MM.1S (cell line): ENCODE measurements around the gene SH3BP2.

Experiments
- DNase-seq: peaks from one replicate; pipeline ENCODE4 v3.0.0-alpha.2; 2015
- H2AFZ ChIP-seq: fragments of 300-600 bp; sonication (generic); 2 replicates; pipeline ENCODE4 v1.6.0; 2016; ENCODE audit warnings: antibody characterized with exemption, low read length
- H3F3A ChIP-seq: fragments of 300-600 bp; sonication (generic); 2 replicates; pipeline ENCODE4 v1.6.1; 2016; ENCODE audit warnings: mild to moderate bottlenecking, antibody characterized with exemption, low read length, moderate library complexity, mixed read lengths; ENCODE audit not compliant: insufficient read depth
- H3K27ac ChIP-seq: fragments of 300-600 bp; sonication (generic); 2 replicates; pipeline ENCODE4 v1.5.1; 2016; ENCODE audit warnings: mild to moderate bottlenecking, low read length
- H3K27me3 ChIP-seq: fragments of 300-600 bp; sonication (generic); replicated peaks from 2 replicates; pipeline ENCODE4 v1.6.0; 2016; ENCODE audit warnings: low read length; ENCODE audit not compliant: insufficient read depth
- H3K36me3 ChIP-seq: fragments of 300-600 bp; sonication (generic); replicated peaks from 2 replicates; pipeline ENCODE4 v1.6.1; 2016; ENCODE audit warnings: mild to moderate bottlenecking, low read length, mixed read lengths; ENCODE audit not compliant: insufficient read depth
- H3K4me1 ChIP-seq: fragments of 300-600 bp; sonication (generic); 2 replicates; pipeline ENCODE4 v1.6.1; 2016; ENCODE audit warnings: low read length, mixed read lengths
- H3K4me2 ChIP-seq: fragments of 300-600 bp; sonication (generic); 2 replicates; pipeline ENCODE4 v1.6.0; 2016; ENCODE audit warnings: low read depth, low read length
- H3K4me3 ChIP-seq: fragments of 300-600 bp; sonication (generic); 2 replicates; pipeline ENCODE4 v1.5.1; 2016; ENCODE audit warnings: low read length, mixed read lengths
- H3K79me2 ChIP-seq: fragments of 300-600 bp; sonication (generic); 2 replicates; pipeline ENCODE4 v1.6.1; 2016; ENCODE audit warnings: mixed run types, low read length, mixed read lengths
- H3K9ac ChIP-seq: fragments of 300-600 bp; sonication (generic); 2 replicates; pipeline ENCODE4 v1.6.1; 2016; ENCODE audit warnings: low read length, mixed read lengths
- H3K9me2 ChIP-seq: fragments of 300-600 bp; sonication (generic); replicated peaks from 2 replicates; pipeline ENCODE4 v1.6.1; 2016; ENCODE audit warnings: mild to moderate bottlenecking, low read length, mixed read lengths; ENCODE audit not compliant: insufficient read depth
- H3K9me3 ChIP-seq: fragments of 300-600 bp; sonication (generic); replicated peaks from 2 replicates; pipeline ENCODE4 v1.6.1; 2016; ENCODE audit warnings: mild to moderate bottlenecking, low read length, mixed read lengths; ENCODE audit not compliant: insufficient read depth
- H4K20me1 ChIP-seq: fragments of 300-600 bp; sonication (generic); 2 replicates; pipeline ENCODE4 v1.6.1; 2016; ENCODE audit warnings: mild to moderate bottlenecking, low read length, moderate library complexity, mixed read lengths; ENCODE audit not compliant: insufficient read depth
- EZH2 ChIP-seq: fragments of 300-600 bp; sonication (generic); optimal IDR thresholded peaks from 2 replicates; pipeline ENCODE3; 2017; ENCODE audit warnings: low read depth, mild to moderate bottlenecking, antibody characterized with exemption, low read length, mixed read lengths
- EZH2phosphoT487 ChIP-seq: fragments of 300-600 bp; sonication (generic); IDR thresholded peaks from 2 replicates; pipeline ENCODE4 v1.6.1; 2018; ENCODE audit warnings: antibody characterized with exemption, low read length
- TF ChIP-seq, protein P1 (sequence below): fragments of 300-600 bp; sonication (generic); IDR thresholded peaks from 2 replicates; pipeline ENCODE4 v1.5.1; 2016; ENCODE audit warnings: antibody characterized with exemption, low read length, mixed read lengths

SH3BP2 gene

DNA sequence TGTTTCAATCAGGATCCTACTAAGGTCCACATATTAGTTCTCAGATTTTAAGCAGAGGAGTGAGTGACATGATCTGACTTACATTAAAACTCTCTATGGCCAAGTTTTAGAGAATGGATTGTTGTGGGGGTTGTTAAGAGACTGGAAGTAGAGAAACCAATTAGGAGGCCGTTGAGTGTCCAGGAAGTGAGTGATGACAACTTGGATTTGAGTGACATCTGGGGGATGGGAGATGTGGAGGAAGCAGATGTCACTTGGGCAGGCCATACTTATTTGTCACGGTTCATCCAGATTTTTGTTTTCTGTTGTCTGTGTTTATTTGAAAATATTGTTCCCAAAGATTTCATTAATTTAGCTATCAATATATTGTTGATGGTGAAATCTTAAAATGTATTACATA, 79.0 kb downstream of the SH3BP2 start:
- no peaks in the 10 kb centered on the region for H3F3A ChIP-seq
- no peak overlapping the region for H3K9ac ChIP-seq
- H3K4me3 ChIP-seq: no peak overlapping the region
- peaks cover 92% of the 10 kb centered on the region for H3K79me2 ChIP-seq
- H3K36me3 ChIP-seq: no peaks in the 10 kb centered on the region
- H4K20me1 ChIP-seq: peaks cover 28% of the 10 kb centered on the region
- no peaks in the 10 kb centered on the region for H3K27me3 ChIP-seq
- no peaks in the 10 kb centered on the region for H3K9me2 ChIP-seq
- H3K27ac ChIP-seq: no peak overlapping the region
- no peaks in the 10 kb centered on the region for H3K4me1 ChIP-seq
- H3K4me2 ChIP-seq: no peak overlapping the region
- no peak overlapping the region for H2AFZ ChIP-seq
- no peak for DNase-seq
- no peaks in the 10 kb centered on the region for H3K9me3 ChIP-seq
- TF ChIP-seq EZH2: no peak
- TF ChIP-seq, protein P1, sequence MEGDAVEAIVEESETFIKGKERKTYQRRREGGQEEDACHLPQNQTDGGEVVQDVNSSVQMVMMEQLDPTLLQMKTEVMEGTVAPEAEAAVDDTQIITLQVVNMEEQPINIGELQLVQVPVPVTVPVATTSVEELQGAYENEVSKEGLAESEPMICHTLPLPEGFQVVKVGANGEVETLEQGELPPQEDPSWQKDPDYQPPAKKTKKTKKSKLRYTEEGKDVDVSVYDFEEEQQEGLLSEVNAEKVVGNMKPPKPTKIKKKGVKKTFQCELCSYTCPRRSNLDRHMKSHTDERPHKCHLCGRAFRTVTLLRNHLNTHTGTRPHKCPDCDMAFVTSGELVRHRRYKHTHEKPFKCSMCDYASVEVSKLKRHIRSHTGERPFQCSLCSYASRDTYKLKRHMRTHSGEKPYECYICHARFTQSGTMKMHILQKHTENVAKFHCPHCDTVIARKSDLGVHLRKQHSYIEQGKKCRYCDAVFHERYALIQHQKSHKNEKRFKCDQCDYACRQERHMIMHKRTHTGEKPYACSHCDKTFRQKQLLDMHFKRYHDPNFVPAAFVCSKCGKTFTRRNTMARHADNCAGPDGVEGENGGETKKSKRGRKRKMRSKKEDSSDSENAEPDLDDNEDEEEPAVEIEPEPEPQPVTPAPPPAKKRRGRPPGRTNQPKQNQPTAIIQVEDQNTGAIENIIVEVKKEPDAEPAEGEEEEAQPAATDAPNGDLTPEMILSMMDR: no peak
- no peak for TF ChIP-seq EZH2phosphoT487

DNA sequence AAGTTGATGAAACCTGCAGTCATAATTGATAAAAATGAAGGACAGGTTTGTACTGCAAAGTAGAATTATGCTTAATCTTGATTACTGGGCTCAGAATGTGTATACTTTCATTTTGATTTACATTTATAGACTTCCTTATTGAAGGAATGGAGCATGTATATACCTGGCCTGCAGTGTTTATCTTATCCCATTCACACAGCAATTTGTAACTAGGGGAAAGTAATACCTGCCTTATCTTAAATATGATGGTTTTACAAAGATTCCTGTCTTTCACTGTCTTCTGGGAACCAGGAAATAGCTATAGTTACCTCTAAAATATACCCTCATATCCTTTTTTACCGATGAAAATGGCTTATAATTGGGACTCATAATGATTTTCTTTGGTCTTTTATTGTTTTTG, 80.4 kb downstream of the SH3BP2 start:
- H3K4me1 ChIP-seq: no peaks in the 10 kb centered on the region

DNA sequence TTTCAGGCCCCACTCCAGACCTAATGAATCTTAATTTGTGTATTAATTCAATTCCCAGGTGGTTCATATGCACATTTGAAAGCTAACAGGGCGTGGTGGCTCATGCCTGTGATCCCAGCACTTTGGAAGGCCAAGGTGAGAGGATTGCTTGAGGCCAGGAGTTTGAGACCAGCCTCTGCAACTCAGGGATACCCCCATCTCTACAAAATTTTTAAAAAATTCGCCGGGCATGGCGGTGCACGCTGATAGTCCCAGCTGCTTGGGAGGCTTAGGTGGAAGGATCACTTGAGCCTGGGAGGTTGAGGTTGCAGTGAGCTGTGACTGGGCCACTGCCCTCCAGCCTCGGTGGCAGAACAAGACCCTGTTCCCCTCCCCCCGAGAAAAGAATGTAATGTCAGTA, 82.0 kb downstream of the SH3BP2 start:
- Histone ChIP-seq H3F3A (no peaks in the 10 kb centered on the region), H3K9me3 (no peaks in the 10 kb centered on the region), H3K36me3 (no peaks in the 10 kb centered on the region), H2AFZ (no peak overlapping the region), H3K9ac (no peak overlapping the region), H3K79me2 (peaks cover 81% of the 10 kb centered on the region), H3K9me2 (no peaks in the 10 kb centered on the region), H3K27me3 (no peaks in the 10 kb centered on the region), H3K4me3 (no peak overlapping the region), H3K4me1 (no peaks in the 10 kb centered on the region), H4K20me1 (peaks cover 14% of the 10 kb centered on the region), H3K27ac (no peak overlapping the region), H3K4me2 (no peak overlapping the region)
- TF ChIP-seq, protein P1: no peak
- TF ChIP-seq EZH2 (no peak), EZH2phosphoT487 (no peak)
- DNase-seq: no peak

More for the DNA sequence above, 80.4 kb downstream of the SH3BP2 start:
- peaks cover 91% of the 10 kb centered on the region for H3K79me2 ChIP-seq
- H3K9me2 ChIP-seq: no peaks in the 10 kb centered on the region
- no peaks in the 10 kb centered on the region for H3K9me3 ChIP-seq
- H3F3A ChIP-seq: no peaks in the 10 kb centered on the region
- no peak for DNase-seq
- TF ChIP-seq EZH2: no peak
- H4K20me1 ChIP-seq: peaks cover 22% of the 10 kb centered on the region
- no peak overlapping the region for H3K27ac ChIP-seq
- H3K4me2 ChIP-seq: no peak overlapping the region
- H3K36me3 ChIP-seq: no peaks in the 10 kb centered on the region
- H3K27me3 ChIP-seq: no peaks in the 10 kb centered on the region
- no peak overlapping the region for H2AFZ ChIP-seq
- no peak overlapping the region for H3K4me3 ChIP-seq
- no peak overlapping the region for H3K9ac ChIP-seq

DNA sequence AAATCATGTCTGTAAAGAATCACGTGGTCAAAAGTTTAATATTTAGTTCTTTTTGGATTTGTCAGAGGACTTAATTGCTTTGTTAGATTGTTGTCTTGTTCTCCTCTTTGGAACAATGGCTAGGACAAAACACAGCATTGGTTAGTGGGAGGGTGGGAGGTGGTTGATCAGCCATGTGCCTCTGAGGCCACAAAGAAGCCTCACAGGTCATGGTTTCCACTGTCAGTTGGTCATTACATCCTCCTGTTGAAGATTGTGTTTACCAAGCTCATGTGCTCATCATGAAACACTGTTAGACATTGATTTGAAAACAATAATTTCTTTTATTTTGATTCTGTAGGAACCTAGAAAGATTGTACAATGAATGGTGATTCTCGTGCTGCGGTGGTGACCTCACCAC, 82.7 kb downstream of the SH3BP2 start:
- no peaks in the 10 kb centered on the region for H3K9me2 ChIP-seq
- no peak overlapping the region for H3K9ac ChIP-seq
- H3K36me3 ChIP-seq: no peaks in the 10 kb centered on the region
- H3K79me2 ChIP-seq: peaks cover 74% of the 10 kb centered on the region
- no peak for TF ChIP-seq EZH2phosphoT487
- no peak for TF ChIP-seq EZH2
- TF ChIP-seq, protein P1: no peak
- H3K4me1 ChIP-seq: no peaks in the 10 kb centered on the region
- no peaks in the 10 kb centered on the region for H3K9me3 ChIP-seq
- no peak overlapping the region for H3K4me3 ChIP-seq
- H4K20me1 ChIP-seq: peaks cover 14% of the 10 kb centered on the region
- no peak overlapping the region for H2AFZ ChIP-seq
- no peak for DNase-seq
- no peak overlapping the region for H3K27ac ChIP-seq
- no peaks in the 10 kb centered on the region for H3F3A ChIP-seq
- no peaks in the 10 kb centered on the region for H3K27me3 ChIP-seq
- no peak overlapping the region for H3K4me2 ChIP-seq
